AG08396 (cell line): Measurements from ENCODE around the gene ABCG2.
A peak's percentile ranks its signal among the peaks of the same experiment; 100 is the strongest.
"Not testable (repeated sequence)": the region's sequence is repeated elsewhere in the genome, so short reads cannot be mapped to it uniquely, and the experiment has no call there.

Experiments
- DNase-seq: peaks from one replicate; pipeline ENCODE4 v3.0.0; 2012; ENCODE audit warnings: low spot score, mixed read lengths

ABCG2 gene

DNA sequence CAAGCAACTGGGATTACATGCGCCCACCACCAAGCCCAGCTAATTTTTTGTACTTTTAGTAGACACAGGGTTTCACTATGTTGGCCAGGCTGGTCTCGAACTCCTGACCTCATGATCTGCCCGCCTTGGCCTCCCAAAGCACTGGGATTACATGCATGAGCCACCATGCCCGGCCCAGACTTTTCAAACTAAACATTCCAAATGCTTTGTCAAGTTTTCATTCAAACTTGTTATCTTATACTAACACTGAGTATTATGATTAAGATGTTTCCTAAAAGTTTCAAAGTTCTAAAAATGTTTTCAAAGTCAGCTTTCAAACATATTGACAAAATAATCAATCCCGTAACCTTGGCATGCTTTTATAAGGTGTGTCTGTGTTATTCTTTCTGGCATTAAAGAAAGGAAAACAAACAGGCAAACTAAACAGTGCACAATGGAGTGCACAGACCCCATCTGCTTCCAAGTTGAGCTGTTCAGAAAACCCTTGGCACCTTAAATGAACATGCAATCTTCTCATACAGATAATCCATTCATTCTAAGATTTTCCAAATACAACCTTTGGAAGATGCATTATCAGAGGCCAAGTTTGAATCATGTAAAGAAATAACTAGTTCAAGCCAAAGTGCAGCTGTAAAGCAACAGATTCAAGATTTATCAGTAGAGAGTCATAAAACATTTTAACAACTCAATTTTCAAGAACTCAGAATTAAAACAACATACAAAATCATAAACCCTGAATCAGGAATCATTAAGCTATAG, 49.1 kb downstream of the ABCG2 start:
- DNase-seq = no peak

- no peak for DNase-seq
Observed at GRCh38 chr4:88108747-88109122, 49.7 kb downstream of the ABCG2 start.

DNA sequence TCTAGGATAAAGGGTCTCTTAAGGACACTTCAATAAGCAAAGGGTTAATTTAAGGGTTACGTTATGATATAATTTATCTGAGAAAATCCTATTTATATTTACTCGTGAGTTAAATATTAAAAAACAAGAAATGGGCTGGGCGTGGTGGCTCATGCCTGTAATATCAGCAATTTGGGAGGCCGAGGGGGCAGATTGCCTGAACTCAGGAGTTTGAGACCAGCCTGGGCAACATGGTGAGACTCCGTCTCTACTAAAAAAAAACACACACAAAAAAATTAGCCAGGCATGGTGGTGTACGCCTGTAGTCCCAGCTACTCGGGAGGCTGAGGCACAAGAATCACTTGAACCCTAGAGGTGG, 50.4 kb downstream of the ABCG2 start:
- not testable (repeated sequence) for DNase-seq

- no peak for DNase-seq
Observed at GRCh38 chr4:88107406-88108107, 50.9 kb downstream of the ABCG2 start.

DNA sequence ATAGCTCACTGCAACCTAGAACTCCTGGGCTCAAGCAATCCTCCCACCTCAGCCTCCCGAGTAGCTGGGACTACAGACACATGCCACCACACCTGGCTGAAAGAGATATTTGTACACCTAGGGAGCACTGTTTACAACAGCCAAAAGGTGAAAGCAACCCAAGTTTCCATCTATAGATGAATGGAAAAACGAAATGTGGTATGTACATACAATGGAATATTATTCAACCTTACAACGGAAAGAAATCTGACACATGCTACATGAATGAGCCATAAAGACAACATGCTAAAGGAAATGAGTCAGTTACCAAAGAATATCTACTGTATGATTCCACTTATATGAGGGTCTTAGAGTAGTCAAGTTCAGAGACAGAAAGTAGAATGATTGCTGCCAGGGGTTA, 52.2 kb downstream of the ABCG2 start:
- DNase-seq = no peak

DNA sequence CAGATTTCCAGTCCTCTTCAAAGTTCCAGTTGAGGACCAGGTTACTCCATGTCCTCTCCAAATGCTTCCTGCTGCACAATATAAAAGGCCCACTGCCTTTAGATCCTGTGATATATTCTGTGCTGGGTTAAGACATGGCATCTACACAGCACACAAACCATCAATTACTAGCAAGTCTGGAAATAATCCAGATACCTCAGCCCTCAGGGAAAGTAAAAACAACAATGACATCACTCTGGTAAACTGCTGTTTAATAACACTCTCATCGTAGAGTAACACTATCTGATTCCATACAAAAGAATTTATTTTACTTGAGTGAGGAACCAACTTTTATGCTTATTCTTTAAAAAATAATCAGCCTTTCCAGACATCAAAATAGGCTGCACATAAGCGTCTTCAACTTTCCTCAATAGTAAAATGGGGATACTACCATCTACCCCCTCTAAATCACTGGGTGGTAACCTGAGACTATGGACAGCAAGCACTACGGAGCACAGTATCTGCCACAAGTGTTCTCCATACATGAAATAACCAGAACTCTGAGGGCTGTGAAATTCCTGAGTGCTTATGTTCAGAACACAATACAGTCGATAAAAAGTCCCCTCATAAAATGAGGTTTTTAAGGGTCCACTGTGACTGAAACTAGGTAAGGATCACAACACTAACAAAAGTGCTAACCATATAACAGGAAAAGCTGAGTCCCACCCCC, 53.4 kb downstream of the ABCG2 start:
- DNase-seq = peak; percentile 52

- no peak for DNase-seq
Observed at GRCh38 chr4:88102026-88102425, 56.4 kb downstream of the ABCG2 start.

- DNase-seq = no peak
Observed at GRCh38 chr4:88101165-88101564, 57.3 kb downstream of the ABCG2 start.

DNA sequence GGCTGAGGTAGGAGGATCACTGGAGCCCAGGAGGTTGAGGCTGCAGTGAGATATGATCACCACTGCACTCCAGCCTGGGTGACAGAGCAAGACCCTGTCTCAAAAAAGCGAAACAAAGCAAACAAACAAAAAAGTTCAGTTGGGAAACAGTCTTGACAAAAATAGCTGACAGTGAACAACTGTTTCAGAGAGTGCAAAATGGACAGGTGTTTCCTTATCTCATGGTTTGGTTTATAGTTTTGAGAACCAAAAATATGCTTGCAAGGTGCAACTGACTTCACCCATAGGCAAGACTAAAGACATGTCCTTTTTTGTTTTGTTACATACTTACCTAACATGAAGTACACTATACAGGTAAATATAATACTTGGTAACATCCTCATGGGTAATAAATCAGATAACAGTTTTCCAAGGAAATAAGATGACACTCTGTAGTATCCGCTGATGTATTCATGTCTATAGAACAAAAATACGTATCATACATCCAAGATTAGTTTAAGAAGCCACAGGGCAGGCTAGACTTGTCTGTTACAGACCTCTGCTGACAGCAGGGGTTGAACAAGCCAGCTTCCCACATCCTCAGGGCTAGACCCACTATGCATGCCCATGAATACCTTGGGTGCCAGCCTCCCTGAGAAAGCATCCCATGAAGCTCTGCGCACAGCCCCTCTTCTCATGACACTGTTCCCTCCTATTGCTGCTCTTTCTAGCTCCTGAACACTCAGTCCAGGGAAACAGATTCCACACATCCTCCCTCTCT, 59.3 kb downstream of the ABCG2 start:
- DNase-seq = no peak

GRCh38 chr4:88097781-88098180, 60.7 kb downstream of the ABCG2 start:
- no peak for DNase-seq

GRCh38 chr4:88097301-88097700, 61.1 kb downstream of the ABCG2 start:
- DNase-seq = peak; percentile 8

DNA sequence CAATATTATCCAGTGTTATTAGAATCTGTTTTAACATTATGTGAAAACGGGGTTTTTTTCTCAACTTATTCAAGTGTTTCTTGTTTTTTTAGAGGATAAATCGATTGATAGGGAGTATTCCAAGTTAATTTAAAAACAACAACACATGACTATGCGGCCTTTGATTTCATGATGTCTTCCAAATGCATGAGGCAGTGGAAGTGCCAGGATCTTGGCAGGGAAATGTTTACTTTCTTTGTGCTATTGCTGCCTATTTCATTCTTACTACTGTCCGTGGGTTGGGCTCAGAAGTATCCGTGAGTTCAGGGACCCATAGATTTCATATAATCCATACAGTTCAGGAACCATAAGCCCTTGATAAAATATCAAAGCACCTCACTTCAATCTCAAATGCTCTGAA, 64.6 kb downstream of the ABCG2 start:
- no peak for DNase-seq

DNA sequence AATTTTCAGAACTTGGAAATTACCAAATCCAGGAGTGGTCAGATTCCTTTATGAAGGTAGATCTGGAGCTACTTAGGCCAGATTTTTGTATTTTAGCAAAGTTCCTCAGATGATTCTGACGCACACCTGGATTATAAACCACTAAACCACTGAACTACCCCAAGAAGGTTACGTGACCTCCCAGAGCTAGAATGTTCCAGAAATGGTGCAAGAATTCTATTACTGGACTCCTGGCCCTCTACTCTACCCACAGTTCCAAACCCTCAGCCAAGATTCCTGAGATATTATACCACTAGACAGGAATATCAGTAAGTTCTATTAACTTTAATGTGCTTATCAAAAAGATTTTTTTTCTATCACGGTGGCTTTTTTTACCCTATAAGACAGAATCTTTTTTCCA, 67.1 kb downstream of the ABCG2 start:
- DNase-seq = no peak

- DNase-seq = no peak
Observed at GRCh38 chr4:88090898-88091297, 67.5 kb downstream of the ABCG2 start.

- DNase-seq = no peak
Observed at GRCh38 chr4:88087004-88087403, 71.4 kb downstream of the ABCG2 start.

DNA sequence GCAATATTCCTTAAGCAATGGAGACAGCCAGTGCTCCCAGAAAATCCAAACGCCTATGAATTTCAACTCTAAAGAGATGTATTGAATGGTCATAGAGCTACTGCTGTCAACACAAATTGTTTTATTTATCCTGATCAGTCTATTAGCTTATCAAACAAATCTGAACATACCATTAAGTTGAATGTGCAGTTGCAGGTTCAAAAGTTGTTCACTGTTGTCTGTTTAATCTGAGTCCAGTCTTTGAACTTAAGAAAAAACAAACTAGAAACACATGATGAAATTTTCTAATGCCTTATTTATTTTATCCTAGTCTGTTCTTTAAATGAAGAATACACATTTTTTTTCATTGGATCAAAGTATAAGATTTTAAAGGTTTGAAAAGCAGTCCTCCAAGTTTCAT, 77.8 kb downstream of the ABCG2 start:
- no peak for DNase-seq

DNA sequence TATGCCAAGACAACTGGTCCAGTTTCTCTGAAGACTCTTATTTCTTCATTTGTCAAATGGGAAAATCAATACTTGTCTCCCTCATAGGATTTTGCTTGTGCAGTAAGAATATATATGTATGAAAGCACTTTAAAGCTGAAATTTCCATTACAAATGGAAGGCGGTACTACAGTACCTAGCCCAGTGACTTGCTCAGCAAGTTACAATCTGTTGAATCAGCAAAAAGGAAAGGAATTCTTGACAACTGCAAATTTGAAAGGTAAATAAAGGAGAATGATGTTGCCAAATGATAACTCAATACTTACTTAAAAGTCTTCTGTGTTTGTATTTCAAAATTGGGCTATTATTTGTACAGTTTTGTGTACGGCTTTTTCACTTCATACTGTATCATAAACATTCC, 79.9 kb downstream of the ABCG2 start:
- no peak for DNase-seq

- peak; percentile 12 for DNase-seq
Observed at GRCh38 chr4:88077911-88078524, 80.4 kb downstream of the ABCG2 start.

DNA sequence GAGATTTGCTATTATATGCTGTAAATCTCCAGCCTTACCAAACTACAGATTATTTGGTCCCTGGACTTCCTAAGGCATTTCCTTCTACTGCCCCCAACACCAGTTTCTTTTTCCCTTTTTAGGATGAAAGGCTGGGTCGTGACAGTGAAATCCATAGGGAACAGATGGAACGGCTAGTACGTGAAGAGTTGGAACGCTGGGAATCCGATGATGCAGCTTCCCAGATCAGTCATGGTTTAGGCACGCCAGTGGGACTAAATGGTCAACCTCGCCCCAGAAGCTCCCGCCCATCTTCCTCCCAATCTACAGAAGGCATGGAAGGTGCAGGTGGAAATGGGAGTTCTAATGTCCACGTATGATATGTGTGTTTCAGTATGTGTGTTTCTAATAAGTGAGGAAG, 83.1 kb downstream of the ABCG2 start:
- no peak for DNase-seq

DNA sequence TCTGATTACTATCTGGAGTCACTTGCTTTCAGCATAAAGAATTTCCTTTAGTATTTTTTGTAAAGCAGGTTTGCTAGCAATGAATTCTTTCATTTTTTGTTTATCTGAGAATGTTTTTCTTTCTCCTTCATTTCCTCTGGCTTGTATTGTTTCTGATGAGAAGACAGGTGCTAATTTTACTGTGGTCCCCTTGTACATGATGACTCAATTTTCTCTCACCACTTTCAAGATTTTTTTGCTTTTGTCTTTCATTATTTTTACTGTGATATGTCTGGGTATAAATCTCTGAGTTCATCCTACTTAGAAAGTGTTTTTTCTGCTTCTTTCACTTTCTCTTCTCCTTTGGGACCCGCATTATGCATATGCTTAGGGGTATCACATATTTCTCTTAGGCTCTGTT, 88.4 kb downstream of the ABCG2 start:
- no peak for DNase-seq

GRCh38 chr4:88064410-88064809, 94.0 kb downstream of the ABCG2 start:
- DNase-seq = no peak
